HAP-1 (cell line): ENCODE measurements around the gene ARL2BP.

Experiments used
- DNase-seq, 2 experiments: peaks; one replicate each; pipeline ENCODE4 v3.0.0-alpha.2; 2016 to 2020; ENCODE audit warnings: low spot score in 2 of 2
- H3K27me3 ChIP-seq: fragments of 250-450 bp; sonication (Bioruptor Pico); 2 replicates; pipeline ENCODE4 v1.5.1; 2020; ENCODE audit warnings: low read depth, mild to moderate bottlenecking, moderate library complexity
- H3K36me3 ChIP-seq: fragments of 250-450 bp; sonication (Bioruptor Pico); replicated peaks from 2 replicates; pipeline ENCODE4 v1.5.1; 2020; ENCODE audit warnings: mild to moderate bottlenecking
- H3K4me1 ChIP-seq: fragments of 250-450 bp; sonication (Bioruptor Pico); 2 replicates; pipeline ENCODE4 v1.5.1; 2020; ENCODE audit warnings: mild to moderate bottlenecking
- H3K4me3 ChIP-seq: fragments of 250-450 bp; sonication (Bioruptor Pico); 2 replicates; pipeline ENCODE4 v1.5.1; 2020; ENCODE audit warnings: mild to moderate bottlenecking, moderate library complexity
- H3K9me3 ChIP-seq: fragments of 250-450 bp; sonication (Bioruptor Pico); 2 replicates; pipeline ENCODE4 v1.5.1; 2020; ENCODE audit warnings: mild to moderate bottlenecking, moderate library complexity
- in situ Hi-C: fragments of 300-500 bp; cut with MboI; formaldehyde crosslinking; loops from 3 replicates; pipeline ENCODE4 v1.14.3; 2020; ENCODE audit warnings: low sequenced_read_pairs, inconsistent platforms, mixed read lengths

ARL2BP gene

DNA sequence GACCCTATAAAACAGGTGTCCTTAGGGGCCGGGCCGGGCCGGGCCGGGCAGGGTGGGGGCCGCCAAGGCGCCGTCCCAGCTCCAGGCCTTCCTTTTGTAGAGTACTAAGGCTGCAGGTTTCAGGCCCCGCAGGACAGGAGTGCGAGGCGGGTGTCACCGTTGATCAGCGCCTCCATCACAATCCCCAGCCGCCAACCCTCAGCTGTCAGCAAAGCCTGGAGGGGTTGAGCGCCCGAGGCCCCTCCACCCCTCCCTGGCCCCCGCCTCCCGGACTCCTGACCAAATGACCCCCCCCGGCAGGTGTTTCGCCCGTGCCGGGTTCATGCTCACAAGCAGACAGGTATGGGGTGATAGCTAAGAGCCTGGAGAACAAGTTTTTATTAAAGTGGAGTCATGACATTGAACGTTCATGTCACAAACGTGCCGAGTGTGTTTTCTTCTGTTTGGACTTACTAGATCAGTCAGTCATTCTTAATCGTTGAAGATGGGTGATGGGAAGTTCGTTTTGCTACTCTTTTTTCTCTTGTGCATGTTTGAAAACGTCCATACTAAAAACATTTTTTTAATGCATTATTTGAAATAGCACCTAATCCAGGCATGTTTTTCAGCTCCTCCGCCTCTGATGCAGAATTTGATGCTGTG lies 534 bp downstream of the ARL2BP start:
- Histone ChIP-seq H3K36me3 (peaks cover 22% of the 10 kb centered on the region), H3K4me3 (peak overlapping the region; percentile 76), H3K27me3 (no peaks in the 10 kb centered on the region), H3K9me3 (no peaks in the 10 kb centered on the region), H3K4me1 (peaks cover 11% of the 10 kb centered on the region)
- in situ Hi-C loops: no loop called here
- no peak for DNase-seq

- H3K9me3 ChIP-seq: peaks cover 3% of the 10 kb centered on the region; the same call in 1 of the 2 replicates
- in situ Hi-C loops: no loop called here
- DNase-seq: no peak
- H3K27me3 ChIP-seq: no peaks in the 10 kb centered on the region
- no peak overlapping the region for H3K4me3 ChIP-seq
- H3K4me1 ChIP-seq: no peaks in the 10 kb centered on the region
- peaks cover 40% of the 10 kb centered on the region for H3K36me3 ChIP-seq
These were observed 6.3 kb downstream of the ARL2BP start for GRCh38 chr16:57251352-57251751.

- Histone ChIP-seq H3K4me1 (no peaks in the 10 kb centered on the region), H3K36me3 (peaks cover 36% of the 10 kb centered on the region), H3K4me3 (no peak overlapping the region), H3K9me3 (peaks cover 3% of the 10 kb centered on the region; the same call in 1 of the 2 replicates), H3K27me3 (no peaks in the 10 kb centered on the region)
- DNase-seq: no peak
- in situ Hi-C loops: no loop called here
These were observed 7.2 kb downstream of the ARL2BP start for GRCh38 chr16:57252148-57252721.

DNA sequence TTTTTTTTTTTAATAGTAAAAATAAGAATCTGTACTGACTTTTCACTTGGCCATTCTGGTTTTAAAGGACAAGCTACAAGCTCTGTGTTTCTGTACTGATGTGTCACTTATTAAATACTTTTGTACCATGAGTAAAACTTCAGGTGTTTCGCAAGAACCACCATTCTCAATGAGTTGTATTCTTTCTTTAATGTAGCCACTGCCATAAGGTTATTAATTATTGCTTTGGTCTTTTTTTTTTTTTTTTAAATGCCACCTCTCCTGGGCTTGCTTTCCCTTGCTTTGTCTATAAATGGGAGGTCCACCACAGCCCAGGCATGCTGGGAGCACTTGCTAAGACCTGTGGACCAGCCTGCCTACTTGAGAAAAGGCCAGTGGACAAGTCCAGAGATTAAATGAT lies 8.4 kb downstream of the ARL2BP start:
- no peak for DNase-seq
- Histone ChIP-seq H3K36me3 (peaks cover 28% of the 10 kb centered on the region), H3K27me3 (no peaks in the 10 kb centered on the region), H3K4me1 (no peaks in the 10 kb centered on the region), H3K4me3 (no peak overlapping the region), H3K9me3 (peaks cover 3% of the 10 kb centered on the region; the same call in 1 of the 2 replicates)
- in situ Hi-C loops: no loop called here

GRCh38 chr16:57255686-57256415 lies 10.8 kb downstream of the ARL2BP start:
- Histone ChIP-seq H3K9me3 (peaks cover 3% of the 10 kb centered on the region; the same call in 1 of the 2 replicates), H3K4me3 (no peak overlapping the region), H3K27me3 (no peaks in the 10 kb centered on the region), H3K36me3 (peaks cover 19% of the 10 kb centered on the region), H3K4me1 (peaks cover 9% of the 10 kb centered on the region)
- no peak for DNase-seq
- in situ Hi-C loops: no loop called here

DNA sequence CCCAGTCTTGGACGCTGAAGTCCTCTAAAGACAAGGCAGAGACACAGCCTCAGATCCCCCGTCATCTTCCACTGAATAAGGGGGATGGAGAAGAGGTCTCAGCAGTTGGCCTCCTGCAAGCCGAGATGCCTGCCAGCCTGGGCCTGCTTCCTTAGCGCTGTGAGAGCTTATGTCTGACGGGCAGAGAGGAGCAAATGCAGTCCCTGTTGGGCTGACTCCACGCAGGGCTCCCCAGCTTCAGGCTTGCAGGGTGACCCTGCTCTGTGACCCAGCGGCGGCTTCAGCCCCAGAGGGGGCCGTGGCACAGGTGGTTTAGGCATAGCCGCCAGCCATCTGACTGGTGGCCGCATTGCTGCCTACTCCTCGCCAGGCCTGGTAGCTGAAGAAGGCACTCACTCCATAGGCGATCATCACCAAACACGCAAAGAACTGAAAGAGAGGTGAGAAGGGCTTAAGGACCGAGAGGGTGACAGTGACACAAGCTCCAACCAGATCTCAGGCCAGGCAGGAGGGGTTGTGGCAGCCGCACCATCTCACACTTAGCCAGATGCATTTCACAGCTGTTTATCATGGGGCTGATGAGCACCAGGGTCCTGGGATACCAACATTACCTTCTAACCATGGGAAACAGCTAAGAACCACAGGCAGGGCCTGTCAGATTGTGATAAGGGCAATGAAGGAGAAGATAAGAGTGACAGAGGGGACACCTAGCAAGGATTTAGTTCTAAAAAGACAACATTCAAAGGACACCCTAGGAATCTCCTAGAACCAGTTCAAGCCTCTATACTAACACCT lies 11.7 kb downstream of the ARL2BP start:
- DNase-seq: no peak
- Histone ChIP-seq H3K9me3 (peaks cover 3% of the 10 kb centered on the region; the same call in 1 of the 2 replicates), H3K4me3 (no peak overlapping the region), H3K36me3 (peaks cover 15% of the 10 kb centered on the region), H3K27me3 (no peaks in the 10 kb centered on the region), H3K4me1 (peaks cover 9% of the 10 kb centered on the region)
- in situ Hi-C loops: no loop called here

DNA sequence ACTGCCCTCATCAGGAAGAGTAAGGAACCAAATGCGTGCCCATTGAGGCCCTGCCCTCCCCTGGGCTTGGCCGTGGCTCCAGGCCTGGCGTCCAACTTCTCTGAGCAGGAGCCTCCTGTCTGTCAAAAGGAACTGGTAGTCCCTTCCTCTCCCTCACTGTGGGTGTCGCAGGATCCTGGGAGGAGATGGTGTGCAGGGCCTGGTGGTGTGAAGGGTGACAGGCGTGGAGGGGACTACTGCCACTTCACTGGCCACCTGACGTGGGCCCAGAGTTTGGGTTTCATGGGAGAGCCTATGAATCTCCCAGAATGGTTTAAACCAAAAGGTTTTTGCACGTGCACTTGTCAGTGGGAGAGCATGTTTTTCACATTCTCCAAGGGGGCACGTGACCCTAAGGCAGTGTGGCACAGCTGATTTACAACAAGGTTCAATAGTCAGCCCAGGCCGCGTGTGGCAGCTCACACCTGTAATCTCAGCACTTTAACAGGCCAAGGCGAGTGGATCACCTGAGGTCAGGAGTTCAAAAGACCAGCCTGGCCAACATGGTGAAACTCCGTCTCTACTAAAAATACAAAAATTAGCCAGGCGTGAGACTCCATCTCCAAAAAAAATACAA lies 12.5 kb downstream of the ARL2BP start:
- no peak for DNase-seq
- Histone ChIP-seq H3K4me3 (no peak overlapping the region), H3K36me3 (peaks cover 7% of the 10 kb centered on the region), H3K27me3 (no peaks in the 10 kb centered on the region), H3K4me1 (peaks cover 9% of the 10 kb centered on the region), H3K9me3 (no peaks in the 10 kb centered on the region)
- in situ Hi-C loops: no loop called here

GRCh38 chr16:57258226-57258909 lies 13.3 kb downstream of the ARL2BP start:
- Histone ChIP-seq H3K27me3 (no peaks in the 10 kb centered on the region), H3K9me3 (no peaks in the 10 kb centered on the region), H3K4me3 (no peak overlapping the region), H3K36me3 (peaks cover 3% of the 10 kb centered on the region; the same call in 1 of the 2 replicates), H3K4me1 (peaks cover 9% of the 10 kb centered on the region)
- no peak for DNase-seq
- in situ Hi-C loops: no loop called here

DNA sequence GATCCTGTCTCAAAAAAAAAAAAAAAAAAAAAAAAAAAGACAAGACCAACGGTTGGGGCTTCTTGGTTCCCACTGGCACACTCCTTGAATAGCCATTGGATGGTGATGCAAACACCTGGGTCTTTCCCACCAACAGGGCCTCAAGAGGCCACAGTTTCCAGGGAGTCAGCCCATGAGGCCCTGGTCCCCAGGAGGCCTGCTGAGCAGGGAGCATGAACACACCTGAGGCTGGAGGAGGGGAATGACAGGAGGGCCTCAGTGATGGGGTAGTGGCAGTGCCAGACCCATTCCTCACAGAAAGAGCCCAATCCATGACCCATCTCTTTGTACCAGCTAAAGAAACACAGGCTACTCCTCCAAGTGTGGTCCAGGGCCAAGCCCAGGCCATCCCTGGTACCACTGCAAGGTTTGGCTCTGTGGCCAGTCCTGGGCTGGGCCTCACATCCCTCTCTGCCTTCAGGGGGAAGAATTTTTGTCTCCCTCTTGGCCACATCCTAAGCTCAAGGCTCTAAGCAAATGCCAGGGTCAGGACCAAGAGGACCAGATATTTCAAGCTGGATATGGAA lies 13.9 kb downstream of the ARL2BP start:
- 0 out of 2 replicates have a peak, but pooled peaks cover 3% of the 10 kb centered on the region for H3K36me3 ChIP-seq
- no peaks in the 10 kb centered on the region for H3K27me3 ChIP-seq
- no peak for DNase-seq
- H3K4me1 ChIP-seq: peaks cover 9% of the 10 kb centered on the region
- H3K4me3 ChIP-seq: no peak overlapping the region
- no peaks in the 10 kb centered on the region for H3K9me3 ChIP-seq
- in situ Hi-C loops: no loop called here

- H3K27me3 ChIP-seq: no peaks in the 10 kb centered on the region
- no peaks in the 10 kb centered on the region for H3K9me3 ChIP-seq
- 0 out of 2 replicates have a peak, but pooled peaks cover 3% of the 10 kb centered on the region for H3K36me3 ChIP-seq
- DNase-seq: peak; percentile 51 to 67
- peaks cover 9% of the 10 kb centered on the region for H3K4me1 ChIP-seq
- in situ Hi-C loops: no loop called here
- H3K4me3 ChIP-seq: no peak overlapping the region
These were observed 15.4 kb downstream of the ARL2BP start for GRCh38 chr16:57260294-57260929.

GRCh38 chr16:57261806-57262205 lies 16.7 kb downstream of the ARL2BP start:
- Histone ChIP-seq H3K36me3 (no peaks in the 10 kb centered on the region), H3K9me3 (no peaks in the 10 kb centered on the region), H3K4me1 (peaks cover 14% of the 10 kb centered on the region), H3K27me3 (no peaks in the 10 kb centered on the region), H3K4me3 (no peak overlapping the region)
- no peak for DNase-seq
- in situ Hi-C loops: no loop called here

GRCh38 chr16:57262841-57263540 lies 17.9 kb downstream of the ARL2BP start:
- Histone ChIP-seq H3K4me3 (no peak overlapping the region), H3K4me1 (peaks cover 14% of the 10 kb centered on the region), H3K36me3 (no peaks in the 10 kb centered on the region), H3K27me3 (no peaks in the 10 kb centered on the region), H3K9me3 (no peaks in the 10 kb centered on the region)
- in situ Hi-C loops: no loop called here
- DNase-seq: no peak
